NCI-H2081 (cell line): Measurements from ENCODE around the gene SPACA4.

Experiments used
- DNase-seq, 2 experiments: peaks; one replicate each; lab custom pipeline; 2025; lab: John Stamatoyannopoulos, UW

Gene SPACA4

GRCh38 chr19:48634424-48635262 lies 28.1 kb downstream of the SPACA4 start:
- peak; percentile 96 to 97 for DNase-seq

- DNase-seq: peak; percentile 64 to 73
Measured at GRCh38 chr19:48635263-48635965, 28.9 kb downstream of the SPACA4 start.

GRCh38 chr19:48635966-48636858 lies 29.7 kb downstream of the SPACA4 start:
- DNase-seq: no peak

GRCh38 chr19:48636859-48637448 lies 30.4 kb downstream of the SPACA4 start, which contains the start of gene DBP:
DBP (minus strand) TSS chr19:48637379; CDS start chr19:48636994, 385 bp downstream.
- DNase-seq: no peak

- DNase-seq: peak; percentile 99
Measured at GRCh38 chr19:48637449-48637947, 31.0 kb downstream of the SPACA4 start.

GRCh38 chr19:48637948-48638830 lies 31.6 kb downstream of the SPACA4 start:
- peak; percentile 77 to 81 for DNase-seq

- no peak for DNase-seq
Measured at GRCh38 chr19:48638831-48639381, 32.4 kb downstream of the SPACA4 start.

GRCh38 chr19:48639483-48640375 lies 33.2 kb downstream of the SPACA4 start:
- no peak for DNase-seq

- no peak for DNase-seq
Measured at GRCh38 chr19:48641850-48642249, 35.3 kb downstream of the SPACA4 start.

- no peak for DNase-seq
Measured at GRCh38 chr19:48642862-48643261, 36.3 kb downstream of the SPACA4 start.

- DNase-seq: no peak
Measured at GRCh38 chr19:48644355-48644754, 37.8 kb downstream of the SPACA4 start.

- DNase-seq: peak; percentile 61 to 75
Measured at GRCh38 chr19:48644839-48645619, 38.5 kb downstream of the SPACA4 start.

GRCh38 chr19:48645620-48646000 lies 39.1 kb downstream of the SPACA4 start:
- DNase-seq: no peak

- DNase-seq: peak; percentile 88 to 89
Measured at GRCh38 chr19:48646001-48646721, 39.6 kb downstream of the SPACA4 start, which contains the start of gene CA11. CA11 (minus strand) TSS chr19:48646187; CDS start chr19:48645632, 555 bp downstream.

- no peak for DNase-seq
Measured at GRCh38 chr19:48646722-48647216, 40.2 kb downstream of the SPACA4 start.

- DNase-seq: no peak
Measured at GRCh38 chr19:48648134-48648533, 41.6 kb downstream of the SPACA4 start.

- DNase-seq: no peak
Measured at GRCh38 chr19:48650974-48651682, 44.6 kb downstream of the SPACA4 start.
